Measurements from ENCODE around the gene ITPRIPL2.

Gene ITPRIPL2

DNA sequence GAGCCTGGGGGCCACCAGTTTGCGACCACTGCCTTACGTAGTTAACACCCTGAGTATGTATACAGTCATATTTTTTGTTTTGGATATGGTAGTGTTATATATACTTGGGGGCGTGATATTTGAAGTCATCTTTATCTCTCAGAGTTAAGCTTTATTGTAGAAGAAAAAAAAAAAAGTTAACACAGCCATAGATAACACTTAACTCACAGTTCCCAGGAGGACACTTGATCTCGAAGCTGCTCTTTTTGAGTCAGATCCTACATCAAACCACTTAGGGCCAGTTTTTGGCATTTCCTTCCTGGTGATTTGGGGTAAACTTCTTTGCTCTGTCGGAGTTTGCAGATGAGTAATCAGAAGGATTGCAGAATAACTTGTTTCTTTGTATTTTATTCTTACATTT is 5.8 kb downstream of the ITPRIPL2 start:
- DNase-seq (ENCODE audit: low read depth) = no peak

DNA sequence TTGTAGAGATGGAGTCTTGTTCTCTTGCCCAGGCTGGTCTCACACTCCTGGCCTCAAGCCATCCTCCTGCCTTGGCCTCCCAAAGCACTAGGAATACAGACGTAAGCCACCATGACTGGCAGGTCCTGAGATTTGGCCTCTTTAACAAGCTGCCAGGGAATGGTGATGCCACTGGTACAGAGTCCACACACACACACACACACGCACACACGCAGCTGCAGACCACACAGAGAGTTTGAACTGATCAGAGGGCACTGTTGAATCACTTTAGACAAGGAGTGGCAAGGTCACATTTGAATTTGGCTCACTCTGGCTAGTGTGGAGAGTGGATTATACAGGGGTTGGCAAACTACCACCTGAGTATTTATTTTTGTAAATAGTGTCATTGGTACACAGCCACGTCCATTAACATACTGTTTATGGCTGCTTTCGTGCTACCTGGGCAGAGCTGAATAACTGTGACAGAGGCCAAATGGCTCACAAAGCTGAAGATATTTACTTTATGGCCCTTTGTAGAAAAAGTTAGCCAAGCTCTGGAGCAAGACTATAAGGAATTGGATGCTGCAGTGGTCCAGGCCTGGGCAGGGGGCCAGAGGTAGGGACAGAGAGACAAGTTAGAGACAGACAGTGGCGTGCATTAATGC is 9.9 kb downstream of the ITPRIPL2 start:
- DNase-seq (ENCODE audit: low read depth) = no peak

DNA sequence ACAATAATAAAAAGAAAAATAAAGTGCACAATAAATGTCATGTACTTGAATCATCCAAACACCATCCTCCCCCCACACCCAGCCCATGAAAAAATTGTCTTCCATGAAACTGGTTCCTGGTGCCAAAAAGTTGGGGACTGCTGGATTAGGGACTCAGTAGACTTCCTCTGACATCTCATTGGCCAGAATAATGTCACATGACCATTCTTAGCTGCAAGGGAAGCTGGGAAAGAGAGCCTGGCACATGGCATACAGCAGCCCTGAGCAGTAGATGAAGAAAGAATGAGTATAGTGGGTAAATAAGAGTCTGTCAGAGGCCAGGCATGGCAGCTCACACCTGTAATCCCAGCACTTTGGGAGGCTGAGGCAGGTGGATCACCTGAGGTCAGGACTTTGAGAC is 12.5 kb downstream of the ITPRIPL2 start:
- no peak for DNase-seq (ENCODE audit: low read depth)

DNA sequence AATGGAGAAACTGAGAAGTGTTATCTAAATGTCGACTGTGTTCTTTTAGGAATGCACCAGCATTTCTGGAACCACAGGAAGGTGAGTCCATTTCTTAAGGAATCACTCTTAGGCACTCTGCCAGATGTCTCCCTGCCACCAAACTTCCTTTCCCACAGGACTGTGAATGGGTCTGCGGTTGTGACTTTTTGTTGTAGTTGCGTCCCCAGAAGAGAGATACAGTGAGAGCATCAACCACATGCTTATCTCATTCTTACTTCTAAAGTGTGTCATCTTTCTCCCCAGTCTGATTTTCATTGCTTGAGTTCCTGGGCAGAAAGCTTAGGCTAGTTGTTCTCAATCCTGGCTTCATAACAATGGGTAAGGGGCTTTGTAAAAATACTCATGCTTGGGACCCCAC is 13.4 kb downstream of the ITPRIPL2 start:
- DNase-seq (ENCODE audit: low read depth) = no peak

DNA sequence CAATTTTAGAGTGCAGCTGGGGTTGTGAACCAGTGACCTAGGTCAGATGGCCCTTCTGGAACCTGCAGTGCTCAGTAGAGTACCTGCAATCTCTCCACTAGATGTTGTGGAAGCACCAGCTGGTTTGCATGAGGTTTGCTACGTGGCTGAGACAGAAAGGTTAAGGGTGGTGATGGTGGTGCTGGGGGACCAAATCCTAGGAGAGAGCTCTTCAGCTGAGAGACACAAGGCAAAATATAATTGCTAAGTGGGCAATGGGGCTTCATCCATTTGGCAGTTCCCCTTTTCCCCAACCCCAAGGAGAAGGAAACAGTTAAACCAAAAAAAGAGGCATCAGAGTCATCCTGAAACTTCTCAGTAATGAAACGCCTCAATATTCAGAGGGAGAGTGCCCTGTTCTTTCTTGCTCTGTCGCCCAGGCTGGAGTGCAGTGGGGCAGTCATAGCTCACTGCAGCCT is 13.9 kb downstream of the ITPRIPL2 start:
- DNase-seq (ENCODE audit: low read depth) = no peak

DNA sequence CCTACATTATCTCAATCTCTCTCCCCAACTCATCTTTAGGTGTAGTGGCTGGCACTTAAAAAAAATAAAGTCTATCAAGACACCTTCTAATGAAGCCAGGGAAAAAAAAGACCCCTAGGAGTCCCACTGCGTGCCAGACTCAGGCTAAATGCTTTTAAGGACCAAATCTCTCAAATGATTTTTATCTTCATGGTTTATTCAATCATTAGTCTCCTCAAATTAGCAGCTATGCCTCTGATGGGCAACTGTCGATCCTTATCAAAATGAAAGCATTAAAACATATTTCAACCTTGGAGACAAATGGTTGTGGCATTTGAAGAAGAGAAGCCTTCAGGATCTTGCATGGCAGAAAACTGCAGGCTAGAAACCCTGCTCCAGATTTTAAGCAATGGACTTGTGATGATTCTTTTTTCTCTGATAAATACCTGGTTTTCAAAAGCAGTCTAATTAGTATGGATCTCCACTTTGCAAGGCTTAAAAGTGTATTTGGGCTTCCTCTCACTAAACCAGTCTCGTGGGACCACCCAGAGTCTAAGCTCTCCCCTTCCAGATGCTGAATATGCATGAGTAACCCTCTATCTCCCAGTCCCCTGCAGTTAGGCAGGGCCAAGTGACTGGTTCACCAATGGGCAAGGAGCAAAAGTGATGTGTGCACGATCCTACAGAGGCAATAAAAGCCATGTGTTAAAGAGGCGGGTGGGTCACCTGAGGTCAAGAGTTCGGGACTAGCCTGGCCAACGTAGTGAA is 14.9 kb downstream of the ITPRIPL2 start:
- no peak for DNase-seq (ENCODE audit: low read depth)

DNA sequence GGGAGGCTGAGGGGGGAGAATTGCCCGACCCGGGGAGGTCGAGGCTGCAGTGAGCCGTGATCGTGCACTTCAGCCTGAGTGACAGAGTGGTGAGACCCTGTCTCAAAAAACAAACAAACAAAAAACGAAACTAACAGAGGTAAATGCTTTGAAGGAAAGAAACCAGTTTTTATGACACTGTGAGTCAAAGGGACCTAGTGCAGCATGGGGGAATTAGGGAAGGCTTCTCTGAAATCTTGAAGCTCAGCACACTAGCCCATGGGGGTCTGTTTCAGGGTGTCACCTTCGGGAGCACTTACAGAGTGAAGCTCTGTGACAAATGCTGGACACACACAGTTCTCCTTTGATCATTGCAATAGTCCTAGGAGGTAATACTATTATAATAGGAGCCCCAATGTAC is 16.6 kb downstream of the ITPRIPL2 start:
- DNase-seq (ENCODE audit: low read depth) = no peak

DNA sequence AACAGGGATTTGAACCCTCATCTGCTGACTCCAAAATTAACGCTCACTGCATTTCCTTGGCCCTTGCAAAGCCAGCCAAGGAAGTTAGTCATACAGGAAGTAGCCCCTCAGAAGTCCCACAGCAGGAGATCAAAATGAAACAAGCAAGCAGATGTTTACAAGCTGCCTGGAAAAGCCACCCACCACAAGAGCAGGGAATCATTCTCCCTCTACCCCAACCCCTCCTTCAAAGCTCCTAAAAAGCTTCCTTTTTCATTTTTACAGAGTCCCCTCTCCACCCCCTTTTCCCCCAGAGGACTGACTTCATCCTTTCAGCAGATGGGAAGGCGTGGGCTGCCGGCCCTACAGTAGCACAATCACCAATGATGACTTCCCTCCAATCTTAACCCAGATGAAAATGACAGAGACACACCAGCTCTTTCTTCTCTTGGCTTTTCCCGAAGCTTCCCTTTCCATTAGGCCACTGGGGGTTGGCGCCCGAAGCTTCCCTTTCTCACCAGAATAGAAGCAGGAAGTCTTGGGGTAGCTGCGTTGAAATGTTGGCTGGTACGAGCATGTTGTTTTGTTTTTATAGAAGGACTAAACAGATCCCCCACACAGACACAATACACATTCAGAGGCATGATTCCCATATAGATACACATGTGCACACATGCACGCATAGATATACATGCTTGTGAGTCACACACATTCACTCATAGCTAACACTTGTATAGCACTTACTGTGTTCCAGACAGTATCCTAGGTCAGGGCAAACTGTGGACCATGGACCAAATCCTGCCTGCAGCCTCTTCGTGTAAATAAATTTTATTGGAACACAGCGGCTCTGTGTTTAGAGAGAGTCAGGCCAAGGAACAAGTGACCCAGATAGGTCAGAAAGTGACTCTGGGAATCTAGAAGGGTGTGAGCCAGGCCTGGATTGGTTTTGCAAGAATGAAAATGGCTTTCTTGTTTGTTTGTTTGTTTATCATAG is 17.4 kb downstream of the ITPRIPL2 start:
- DNase-seq (ENCODE audit: low read depth) = no peak

DNA sequence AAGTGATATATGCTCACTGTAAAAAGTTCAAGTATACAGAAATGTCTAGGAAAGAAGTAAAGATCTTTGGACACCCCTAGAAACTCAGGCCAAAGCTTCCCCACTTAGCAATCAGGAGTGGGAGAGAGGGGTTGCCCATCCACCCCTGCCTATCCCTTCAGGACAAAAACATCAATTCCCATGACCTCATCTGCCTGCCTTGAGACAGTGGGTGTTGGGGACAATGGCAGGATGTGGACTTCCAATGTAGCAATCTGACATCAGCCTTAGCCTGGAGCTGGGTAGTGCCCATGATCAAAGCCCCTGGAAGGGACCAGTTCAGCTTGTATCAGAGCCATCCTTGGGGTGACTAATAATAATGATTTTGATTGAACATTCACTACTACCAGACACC is 18.1 kb downstream of the ITPRIPL2 start:
- DNase-seq (ENCODE audit: low read depth) = no peak

DNA sequence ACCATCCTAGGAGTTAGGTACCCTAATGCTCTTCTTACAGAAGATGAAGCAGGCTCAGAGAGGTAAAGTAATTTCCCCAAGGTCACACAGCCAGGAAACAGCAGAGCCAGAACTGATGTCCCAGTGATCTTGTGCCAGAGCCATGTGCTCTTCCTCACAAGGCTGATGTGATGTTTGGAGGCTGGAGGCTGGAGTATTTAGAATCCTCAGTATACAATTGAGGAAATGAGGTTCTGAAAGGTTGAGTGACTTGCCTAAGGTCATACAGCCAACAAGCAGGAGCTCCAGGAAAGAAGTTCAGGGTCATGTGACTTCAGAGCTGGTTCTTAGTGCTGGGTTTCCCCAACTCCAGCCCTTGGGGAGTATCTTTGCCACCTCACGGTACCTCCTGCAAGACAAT is 18.5 kb downstream of the ITPRIPL2 start:
- DNase-seq (ENCODE audit: low read depth) = no peak

DNA sequence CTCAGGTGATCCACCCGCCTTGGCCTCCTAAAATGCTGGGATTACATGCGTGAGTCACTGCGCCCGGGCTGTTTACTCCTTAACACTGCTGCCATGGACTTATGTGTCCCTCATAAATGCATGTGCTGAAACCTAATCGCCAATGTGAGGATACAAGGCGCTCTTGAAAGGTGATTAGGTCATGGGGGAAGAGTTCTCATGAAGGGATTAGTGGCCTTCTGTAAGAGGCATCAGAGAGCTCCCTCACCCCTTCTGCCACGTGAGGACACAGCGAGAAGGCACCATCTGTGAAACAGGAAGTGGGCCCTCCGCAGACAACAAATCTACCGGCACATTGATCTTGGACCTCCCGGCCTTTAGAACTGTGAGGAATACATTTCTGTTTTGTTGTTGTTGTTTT is 19.1 kb downstream of the ITPRIPL2 start:
- DNase-seq (ENCODE audit: low read depth) = no peak

DNA sequence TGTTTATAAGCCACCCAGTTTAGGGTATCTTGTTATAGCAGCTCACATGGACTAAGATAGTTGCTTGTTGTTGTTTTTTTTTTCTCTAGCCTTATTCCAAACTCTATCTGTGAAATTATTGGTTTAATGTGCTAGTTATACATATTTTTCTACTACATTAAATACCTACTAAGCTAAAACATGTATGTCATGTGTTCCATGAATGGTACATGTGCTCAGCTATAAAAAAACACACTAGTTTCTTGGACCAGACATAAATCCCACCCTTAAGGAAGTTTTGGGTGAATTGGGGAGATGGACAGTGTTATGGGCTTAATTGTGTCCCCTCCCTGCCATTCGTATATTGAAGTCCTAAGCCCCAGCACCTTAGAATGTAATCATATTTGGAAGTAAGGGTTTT is 19.8 kb downstream of the ITPRIPL2 start:
- no peak for DNase-seq (ENCODE audit: low read depth)

DNA sequence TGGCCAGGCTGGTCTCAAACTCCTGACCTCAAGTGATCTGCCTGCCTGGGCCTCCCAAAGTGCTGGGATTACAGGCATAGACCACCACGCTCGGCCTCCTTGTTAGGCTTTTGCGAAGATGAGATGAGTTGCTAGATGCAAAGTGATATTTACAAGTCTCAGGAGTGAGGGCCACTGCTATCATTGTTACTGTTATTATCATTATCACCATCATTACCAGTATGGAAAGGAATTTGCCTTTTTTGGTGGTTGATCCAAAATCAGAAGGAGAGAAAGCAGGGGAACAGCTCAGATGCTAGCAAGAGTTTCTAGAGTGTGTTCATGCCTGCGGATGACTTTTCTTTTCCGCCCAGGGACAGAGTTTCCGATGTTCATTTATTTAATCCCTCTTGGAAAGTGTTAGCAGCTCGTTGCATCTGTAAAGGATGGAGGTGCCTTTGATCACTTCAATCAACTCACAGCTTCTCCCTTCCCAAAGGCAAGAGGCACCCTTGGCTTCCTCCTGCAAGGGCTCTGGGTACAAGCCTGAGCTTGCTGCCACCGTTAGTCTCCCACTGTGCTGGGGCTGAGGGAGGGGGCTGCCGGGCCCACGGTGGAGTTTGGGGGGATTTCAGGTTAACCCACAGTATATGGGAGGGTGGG is 21.6 kb downstream of the ITPRIPL2 start:
- DNase-seq (ENCODE audit: low read depth) = no peak

DNA sequence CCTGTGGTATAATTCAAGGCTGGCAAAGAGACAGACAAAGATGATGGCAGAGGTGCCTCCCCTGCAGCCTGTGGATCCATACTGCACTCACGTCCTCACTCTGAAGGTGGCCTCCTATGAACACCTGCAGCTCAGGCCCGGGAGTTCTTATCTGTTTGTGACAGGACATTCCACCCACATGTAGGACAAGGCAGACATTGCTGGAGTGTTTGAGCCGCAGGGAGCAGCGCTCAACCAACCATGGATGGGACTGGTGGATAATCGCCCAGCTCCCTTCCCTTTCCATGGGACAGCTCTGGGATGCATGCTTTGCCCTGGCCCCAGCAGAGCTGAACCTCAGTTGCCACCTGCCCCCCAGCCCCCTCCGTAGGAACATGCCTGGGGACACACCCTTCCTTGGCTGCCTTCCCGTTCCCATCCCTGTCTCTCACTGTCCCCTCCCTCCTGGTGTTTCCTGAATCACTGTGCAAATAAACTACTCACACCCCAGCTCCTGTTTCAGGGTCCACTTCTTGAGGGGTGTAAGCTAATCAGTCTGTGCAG is 22.2 kb downstream of the ITPRIPL2 start:
- DNase-seq (ENCODE audit: low read depth) = no peak

DNA sequence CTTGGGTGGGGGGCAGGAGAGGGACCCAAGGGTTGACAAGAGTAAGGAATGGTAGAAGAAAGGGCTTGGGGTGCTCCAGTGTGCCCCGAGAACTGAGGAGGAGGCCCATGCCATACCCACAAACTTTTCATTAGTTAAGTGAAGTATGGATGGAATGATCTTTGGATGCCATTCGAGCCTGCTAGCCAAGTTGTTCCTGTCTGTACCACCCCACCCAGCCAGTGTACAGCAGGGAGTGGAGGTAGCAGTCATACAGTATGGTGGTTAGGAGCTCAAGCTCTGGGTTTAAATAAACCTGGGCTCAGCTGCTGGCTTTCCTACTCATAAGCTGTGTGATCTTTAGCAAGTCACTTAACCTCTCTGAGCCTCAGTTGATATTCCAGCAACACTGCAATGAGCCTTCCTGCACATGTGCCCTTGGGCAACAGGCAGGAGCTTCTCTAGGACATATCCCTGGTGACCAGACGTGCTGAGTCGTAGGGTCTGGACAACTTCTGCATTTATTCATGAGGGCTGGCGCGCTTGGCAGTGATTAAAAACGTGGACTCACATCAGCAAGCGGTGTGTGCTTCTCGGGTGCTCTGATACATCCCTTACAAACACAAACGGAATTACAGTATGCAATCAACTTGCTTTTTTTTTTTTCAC is 22.9 kb downstream of the ITPRIPL2 start:
- DNase-seq (ENCODE audit: low read depth) = no peak

DNA sequence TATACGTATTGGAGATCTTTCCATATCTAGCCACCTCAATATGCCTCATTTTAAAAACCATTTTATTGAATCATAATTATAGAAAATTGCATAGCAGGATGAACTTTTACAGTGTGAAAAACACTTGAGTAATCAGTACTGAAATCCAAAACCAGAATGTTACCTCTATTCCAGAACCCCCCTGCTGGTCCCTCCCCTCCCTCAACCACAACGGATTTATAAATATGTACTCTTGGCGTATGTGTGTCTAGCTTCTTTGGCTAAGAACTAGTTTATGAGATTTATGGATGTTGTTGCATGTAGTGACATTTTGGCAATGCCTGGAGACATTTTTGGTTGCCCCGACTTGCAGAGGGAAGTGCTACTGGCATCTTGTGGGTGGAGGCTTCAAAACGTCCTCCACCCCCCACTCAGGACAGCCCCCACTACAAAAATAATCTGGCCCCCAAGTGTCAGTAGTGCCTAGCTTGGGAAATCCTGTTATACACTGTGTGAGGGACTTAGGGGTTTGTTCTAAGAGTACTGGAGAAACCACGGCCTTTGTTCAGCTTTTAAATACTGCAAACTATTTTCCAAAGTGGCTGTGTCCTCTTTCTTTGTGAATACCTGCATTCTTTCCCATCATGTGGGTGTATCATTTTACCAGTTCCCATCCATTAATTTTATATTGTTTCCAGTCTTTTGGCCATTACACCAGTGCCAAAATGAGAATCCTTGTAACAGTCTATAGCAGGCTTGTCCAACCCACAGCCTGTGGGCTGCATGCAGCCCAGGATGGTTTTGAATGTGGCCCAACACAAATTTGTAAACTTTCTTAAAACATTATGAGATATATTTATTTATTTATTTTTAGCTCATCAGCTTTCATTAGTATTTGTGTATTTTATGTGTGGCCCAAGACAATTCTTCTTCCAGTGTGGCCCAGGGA is 23.7 kb downstream of the ITPRIPL2 start:
- DNase-seq (ENCODE audit: low read depth) = no peak

DNA sequence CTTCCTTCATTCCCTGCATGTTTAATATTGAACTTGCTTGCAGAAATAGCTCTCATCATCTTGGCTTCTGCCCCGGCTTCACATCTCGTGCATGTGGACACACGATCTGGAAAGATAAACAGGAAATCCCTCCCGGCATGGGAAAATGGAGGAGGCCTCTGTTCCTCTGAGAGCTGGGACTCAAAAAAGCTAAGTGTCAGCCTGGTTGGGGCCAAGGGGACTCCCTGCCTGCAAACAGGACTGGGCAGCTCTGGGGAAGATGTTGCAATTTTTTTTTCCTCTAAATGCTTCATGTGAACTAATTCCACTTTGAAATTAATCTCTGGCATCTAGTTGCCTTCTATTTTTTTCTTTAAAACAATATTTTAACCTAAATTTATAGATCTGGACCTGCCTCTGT is 24.8 kb downstream of the ITPRIPL2 start:
- no peak for DNase-seq (ENCODE audit: low read depth)

DNA sequence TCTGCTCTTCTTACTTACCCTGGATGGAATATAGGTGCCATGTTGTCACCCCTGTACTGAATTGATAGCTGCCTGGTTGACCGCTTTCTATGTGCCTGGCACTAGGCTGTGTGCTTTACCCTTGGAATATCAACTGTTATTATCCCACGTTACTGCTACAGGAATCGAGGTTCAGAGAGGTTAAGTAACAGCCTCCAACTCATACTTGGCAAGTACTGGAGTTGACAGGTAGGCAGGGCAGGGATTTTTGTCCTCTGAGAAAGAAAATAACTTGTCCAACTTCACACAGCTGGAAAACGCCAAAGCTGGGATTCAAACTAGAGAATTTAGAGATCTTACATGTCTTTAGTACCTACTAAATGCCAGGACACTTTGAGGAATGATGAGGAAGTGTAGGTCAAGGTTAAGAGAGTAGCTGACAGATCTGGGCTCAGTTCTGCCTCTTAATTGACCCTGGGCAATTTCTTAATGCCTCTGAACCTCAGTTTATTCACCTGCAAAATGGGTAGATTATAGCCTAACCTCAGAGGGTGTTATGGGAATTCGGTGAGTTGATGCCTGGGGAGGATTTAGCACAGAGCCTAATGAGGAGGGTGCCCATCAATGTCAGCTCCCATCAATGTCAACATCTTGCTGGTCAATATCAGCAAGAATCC is 25.8 kb downstream of the ITPRIPL2 start:
- no peak for DNase-seq (ENCODE audit: low read depth)

DNA sequence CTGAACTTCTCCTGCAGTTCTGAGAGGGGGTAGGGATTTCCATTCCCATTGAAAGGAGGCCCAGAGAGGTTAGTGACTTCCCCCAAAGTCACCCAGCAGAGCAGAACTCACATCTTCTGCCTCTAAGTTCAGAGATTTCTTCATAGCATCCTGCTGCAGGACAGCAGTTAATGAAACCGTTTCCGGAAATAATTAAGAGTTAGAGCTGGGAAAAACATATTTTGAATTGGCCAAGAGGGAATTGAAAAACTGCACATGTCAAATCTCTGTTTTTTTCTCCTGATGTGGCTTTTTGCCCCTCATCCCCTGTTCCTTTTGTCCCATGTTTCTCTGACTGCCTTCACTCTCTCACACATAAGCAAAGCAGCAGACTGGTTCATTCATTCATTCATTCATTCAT is 26.6 kb downstream of the ITPRIPL2 start:
- DNase-seq (ENCODE audit: low read depth) = no peak
